ENCODE data around the gene AGMO.

Gene AGMO

GRCh38 chr7:15174485-15174884, 387.3 kb downstream of the AGMO start:
- TF ChIP-seq, protein P1, sequence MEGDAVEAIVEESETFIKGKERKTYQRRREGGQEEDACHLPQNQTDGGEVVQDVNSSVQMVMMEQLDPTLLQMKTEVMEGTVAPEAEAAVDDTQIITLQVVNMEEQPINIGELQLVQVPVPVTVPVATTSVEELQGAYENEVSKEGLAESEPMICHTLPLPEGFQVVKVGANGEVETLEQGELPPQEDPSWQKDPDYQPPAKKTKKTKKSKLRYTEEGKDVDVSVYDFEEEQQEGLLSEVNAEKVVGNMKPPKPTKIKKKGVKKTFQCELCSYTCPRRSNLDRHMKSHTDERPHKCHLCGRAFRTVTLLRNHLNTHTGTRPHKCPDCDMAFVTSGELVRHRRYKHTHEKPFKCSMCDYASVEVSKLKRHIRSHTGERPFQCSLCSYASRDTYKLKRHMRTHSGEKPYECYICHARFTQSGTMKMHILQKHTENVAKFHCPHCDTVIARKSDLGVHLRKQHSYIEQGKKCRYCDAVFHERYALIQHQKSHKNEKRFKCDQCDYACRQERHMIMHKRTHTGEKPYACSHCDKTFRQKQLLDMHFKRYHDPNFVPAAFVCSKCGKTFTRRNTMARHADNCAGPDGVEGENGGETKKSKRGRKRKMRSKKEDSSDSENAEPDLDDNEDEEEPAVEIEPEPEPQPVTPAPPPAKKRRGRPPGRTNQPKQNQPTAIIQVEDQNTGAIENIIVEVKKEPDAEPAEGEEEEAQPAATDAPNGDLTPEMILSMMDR (IDR thresholded peaks at IDR 0.05): no peak

GRCh38 chr7:15168489-15168888, 393.3 kb downstream of the AGMO start:
- TF ChIP-seq, protein P1 (IDR thresholded peaks at IDR 0.05): no peak

- TF ChIP-seq, protein P1 (IDR thresholded peaks at IDR 0.05): no peak
These were observed 393.9 kb downstream of the AGMO start for GRCh38 chr7:15167912-15168311.

DNA sequence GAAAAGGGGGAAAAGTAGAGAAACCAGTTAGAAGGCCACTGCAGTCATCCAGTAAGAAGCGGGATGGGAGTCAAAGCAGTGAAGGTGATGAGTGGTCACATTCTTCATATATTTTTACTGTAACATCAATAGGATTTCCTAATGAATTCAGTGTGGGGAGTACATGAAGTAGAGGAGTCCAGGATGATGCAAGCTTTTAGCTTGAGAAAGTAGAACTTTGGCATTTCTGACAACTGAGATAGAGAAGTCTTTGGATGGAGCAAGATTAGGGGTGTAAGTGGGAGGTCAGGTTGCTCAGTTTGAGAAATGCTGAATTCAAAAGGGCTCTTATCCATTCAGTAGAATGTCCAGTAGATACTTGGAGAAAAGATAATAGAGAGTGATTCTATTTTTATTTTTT, 395.2 kb downstream of the AGMO start:
- TF ChIP-seq, protein P1 (IDR thresholded peaks at IDR 0.05): no peak

DNA sequence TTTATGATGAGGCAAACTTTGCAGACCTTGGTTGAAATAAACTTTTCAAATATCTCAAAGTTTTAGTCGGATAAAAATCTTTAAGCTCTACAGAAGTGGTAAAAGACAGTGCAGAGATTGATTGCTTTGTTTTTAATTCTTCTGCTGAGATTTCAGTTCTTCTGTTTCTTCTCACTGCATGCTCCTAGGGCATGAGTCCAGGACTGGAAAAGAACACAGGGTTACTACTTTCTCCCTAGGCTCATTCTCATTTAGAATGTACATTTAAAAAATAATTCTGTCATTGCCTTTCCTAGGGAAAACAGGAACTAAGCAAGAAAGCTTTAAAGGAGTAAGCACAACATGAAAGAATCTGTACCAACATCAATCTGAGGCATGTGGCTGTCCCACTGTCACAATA, 402.6 kb downstream of the AGMO start:
- TF ChIP-seq, protein P1 (IDR thresholded peaks at IDR 0.05): no peak

- TF ChIP-seq, protein P1 (IDR thresholded peaks at IDR 0.05): no peak
These were observed 403.5 kb downstream of the AGMO start for GRCh38 chr7:15158141-15158810.
